RKO (cell line): Measurements from ENCODE around the gene PITPNM3.

Source experiments
- DNase-seq: peaks from one replicate; pipeline ENCODE4 v3.0.0-alpha.2; 2016; ENCODE audit warnings: low spot score

PITPNM3 gene

DNA sequence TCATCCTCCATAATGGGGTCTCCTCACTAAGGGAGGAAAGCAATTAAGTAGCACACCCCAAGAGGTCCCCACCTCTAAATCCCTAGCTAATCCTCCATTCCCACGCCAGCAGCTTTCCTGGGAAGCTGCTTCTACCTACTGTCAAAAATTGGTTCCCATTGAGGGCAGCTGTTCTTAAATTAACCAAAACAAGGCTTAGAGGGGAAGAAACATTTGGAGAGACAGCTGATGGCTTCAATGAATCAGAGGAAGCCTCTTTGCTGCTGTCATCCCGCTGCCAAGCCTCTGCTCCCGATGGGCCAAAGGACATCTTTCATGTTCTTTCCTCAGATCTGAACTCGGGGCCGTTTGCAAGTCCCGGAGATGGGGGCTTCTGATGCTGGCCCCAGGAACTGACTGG, 148.1 kb downstream of the PITPNM3 start:
- no peak for DNase-seq

DNA sequence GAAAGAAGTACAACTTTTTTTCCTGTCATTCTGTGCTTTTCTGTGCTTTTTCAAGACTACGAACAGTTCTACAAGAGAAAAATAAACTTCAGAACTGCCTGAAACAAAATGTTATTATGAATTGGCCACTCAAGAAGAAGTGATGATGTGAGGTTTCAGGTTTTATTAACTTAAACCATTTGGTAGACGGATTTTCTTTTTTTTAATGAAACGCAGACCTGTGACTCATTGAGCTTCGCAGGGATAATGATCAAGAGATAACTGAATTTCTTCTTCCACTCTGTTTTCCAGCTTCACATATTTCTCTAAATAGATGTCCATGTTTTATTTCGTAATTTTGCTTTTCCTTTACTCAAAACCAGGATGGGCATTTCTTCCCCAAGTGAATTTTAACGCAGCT, 154.1 kb downstream of the PITPNM3 start:
- no peak for DNase-seq
